Effector memory CD4-positive, alpha-beta T cell (primary cell): ENCODE measurements around the gene ANXA6.

Experiments used
- DNase-seq, 3 donors: peaks; one replicate each; pipeline ENCODE4 v3.0.0-alpha.2; 2020
- H3K27ac ChIP-seq: 2 replicates; pipeline ENCODE4 v1.7.0; 2013; ENCODE audit warnings: mild to moderate bottlenecking, low read length, moderate library complexity; ENCODE audit not compliant: insufficient read depth, poor library complexity, severe bottlenecking
- H3K27me3 ChIP-seq: replicated peaks from 2 replicates; pipeline ENCODE4 v1.7.0; 2013; ENCODE audit warnings: mild to moderate bottlenecking, low read length; ENCODE audit not compliant: insufficient read depth, control insufficient read depth, poor library complexity, severe bottlenecking
- H3K36me3 ChIP-seq: 2 replicates; pipeline ENCODE4 v1.7.0; 2013; ENCODE audit warnings: mild to moderate bottlenecking, low read length, moderate library complexity; ENCODE audit not compliant: control insufficient read depth, insufficient read depth
- H3K4me1 ChIP-seq: 2 replicates; pipeline ENCODE4 v1.7.0; 2013; ENCODE audit warnings: low read length, mild to moderate bottlenecking; ENCODE audit not compliant: control insufficient read depth, insufficient read depth, poor library complexity, severe bottlenecking
- H3K4me3 ChIP-seq: 2 replicates; pipeline ENCODE4 v1.7.0; 2013; ENCODE audit warnings: low read length, low read depth, mild to moderate bottlenecking; ENCODE audit not compliant: insufficient read depth, poor library complexity, severe bottlenecking
- H3K9me3 ChIP-seq: 2 replicates; pipeline ENCODE4 v1.7.0; 2013; ENCODE audit warnings: mild to moderate bottlenecking, low read length, moderate library complexity; ENCODE audit not compliant: control insufficient read depth

ANXA6 gene

DNA sequence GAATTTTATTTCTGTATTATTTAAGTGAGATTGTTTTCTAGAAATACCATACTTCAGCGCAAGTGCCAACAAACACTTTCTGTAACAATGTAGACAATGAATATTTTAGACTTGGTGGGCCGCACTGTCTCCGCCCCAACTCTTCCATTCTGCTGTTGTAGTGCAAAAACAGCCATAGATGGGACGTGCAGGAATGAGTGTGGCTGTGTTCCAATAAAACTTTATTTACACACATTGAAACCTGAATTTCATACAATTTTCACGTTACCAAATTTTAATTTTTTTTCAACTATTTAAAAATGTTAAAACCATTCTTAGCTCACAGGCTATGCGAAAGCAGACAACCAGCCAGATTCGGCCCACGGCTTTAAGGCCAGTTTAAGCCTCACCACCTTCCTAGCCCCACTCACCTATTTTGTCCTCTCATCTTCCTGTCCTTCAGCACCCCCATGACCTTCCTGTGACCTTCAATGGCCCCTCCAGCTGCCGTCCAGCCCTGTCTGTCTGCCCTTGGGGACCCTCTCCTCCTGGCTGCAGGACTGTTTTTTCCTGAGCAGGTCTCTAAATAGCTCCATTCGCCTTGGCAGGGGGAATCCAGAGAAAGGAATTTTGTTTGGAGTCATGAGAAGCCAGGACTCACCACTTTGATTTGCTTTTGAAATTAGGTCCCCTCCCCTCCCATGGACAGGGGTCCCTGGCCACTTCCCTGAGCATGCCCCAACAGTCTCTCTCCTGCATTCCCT lies 11.2 kb upstream of the ANXA6 start:
- Histone ChIP-seq H3K9me3 (no peaks in the 10 kb centered on the region), H3K4me3 (no peak overlapping the region), H3K27me3 (no peaks in the 10 kb centered on the region), H3K4me1 (peaks cover 11% of the 10 kb centered on the region), H3K36me3 (no peaks in the 10 kb centered on the region), H3K27ac (no peak overlapping the region)
- no peak for DNase-seq

DNA sequence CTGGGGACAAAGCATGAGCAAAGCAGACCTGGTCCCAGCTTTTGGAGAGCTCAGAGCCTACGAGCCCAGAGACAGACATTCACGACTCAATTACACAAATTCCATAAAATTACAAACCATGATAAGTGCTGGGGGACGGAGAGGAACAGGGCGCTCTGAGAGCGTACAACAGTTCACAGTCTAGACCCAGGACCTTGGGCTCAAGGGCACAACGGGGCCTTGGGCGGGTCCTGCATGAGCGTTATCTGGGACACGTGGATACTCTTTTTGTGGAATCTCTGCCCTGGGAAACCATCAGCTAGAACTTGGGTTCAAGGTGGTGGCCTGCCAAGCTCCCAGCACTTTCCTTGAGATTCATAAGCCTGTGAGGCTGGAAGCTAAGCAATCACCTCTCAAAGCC lies 9.4 kb upstream of the ANXA6 start:
- H3K9me3 ChIP-seq = no peaks in the 10 kb centered on the region
- no peak overlapping the region for H3K27ac ChIP-seq
- no peaks in the 10 kb centered on the region for H3K36me3 ChIP-seq
- H3K27me3 ChIP-seq = no peaks in the 10 kb centered on the region
- H3K4me3 ChIP-seq = no peak overlapping the region
- no peak for DNase-seq
- peaks cover 11% of the 10 kb centered on the region for H3K4me1 ChIP-seq

DNA sequence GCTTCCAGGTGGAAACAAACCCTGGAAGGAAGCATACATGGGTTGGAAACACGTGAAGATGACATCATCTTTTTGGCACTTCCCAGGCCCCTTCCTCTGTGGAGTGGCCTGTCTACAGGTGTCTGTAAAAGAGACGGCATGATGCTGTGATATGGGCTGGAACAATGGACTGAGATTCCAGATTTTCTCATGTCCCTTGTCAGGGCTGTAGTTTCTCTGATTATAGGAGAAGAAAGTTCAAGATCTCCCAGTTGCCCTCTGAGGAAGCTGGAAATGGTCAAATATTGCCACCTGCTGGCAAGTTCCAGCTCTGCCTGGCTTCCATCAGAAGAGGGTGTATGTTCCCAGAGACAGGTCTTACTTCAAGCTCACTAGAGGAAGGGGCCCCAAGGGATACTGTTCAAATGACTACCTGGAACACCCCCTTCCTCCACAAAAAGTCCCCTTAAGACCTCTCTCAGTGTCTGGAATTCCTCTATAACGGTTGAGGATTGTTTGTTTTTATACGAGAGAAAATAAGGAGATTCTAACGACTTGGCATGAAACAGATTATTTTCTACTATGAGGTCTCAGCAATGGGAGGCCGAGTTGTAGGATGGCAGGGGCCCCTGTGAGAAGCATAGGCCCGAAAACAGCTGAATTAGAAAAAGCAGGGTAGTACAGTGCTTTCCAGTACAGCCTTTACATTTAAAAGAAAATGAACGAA lies 7.3 kb upstream of the ANXA6 start:
- DNase-seq = peak; percentile 59 to 67 (median 62)
- Histone ChIP-seq H3K4me1 (peaks cover 6% of the 10 kb centered on the region), H3K27me3 (no peaks in the 10 kb centered on the region), H3K4me3 (no peak overlapping the region), H3K9me3 (no peaks in the 10 kb centered on the region), H3K27ac (no peak overlapping the region), H3K36me3 (no peaks in the 10 kb centered on the region)

DNA sequence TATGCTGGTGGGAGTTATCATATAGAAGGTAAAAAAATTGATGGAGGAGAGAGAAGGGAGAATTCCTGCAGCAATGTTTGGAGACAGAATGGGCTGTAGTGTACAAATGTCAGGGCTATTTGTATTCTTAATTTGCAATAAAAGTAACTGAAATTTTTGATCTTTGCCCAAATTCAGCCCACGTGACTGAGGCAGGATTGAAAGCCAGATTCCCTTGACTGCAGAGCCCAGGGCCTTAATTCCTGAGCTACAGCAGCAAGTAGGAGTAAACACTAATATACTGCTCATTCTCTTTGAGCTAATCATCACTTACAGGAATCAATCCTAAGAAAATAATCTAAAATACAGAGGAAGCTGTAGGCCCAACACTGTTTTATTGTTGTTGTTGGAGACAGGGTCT lies 5.2 kb upstream of the ANXA6 start:
- H3K27me3 ChIP-seq = no peaks in the 10 kb centered on the region

DNA sequence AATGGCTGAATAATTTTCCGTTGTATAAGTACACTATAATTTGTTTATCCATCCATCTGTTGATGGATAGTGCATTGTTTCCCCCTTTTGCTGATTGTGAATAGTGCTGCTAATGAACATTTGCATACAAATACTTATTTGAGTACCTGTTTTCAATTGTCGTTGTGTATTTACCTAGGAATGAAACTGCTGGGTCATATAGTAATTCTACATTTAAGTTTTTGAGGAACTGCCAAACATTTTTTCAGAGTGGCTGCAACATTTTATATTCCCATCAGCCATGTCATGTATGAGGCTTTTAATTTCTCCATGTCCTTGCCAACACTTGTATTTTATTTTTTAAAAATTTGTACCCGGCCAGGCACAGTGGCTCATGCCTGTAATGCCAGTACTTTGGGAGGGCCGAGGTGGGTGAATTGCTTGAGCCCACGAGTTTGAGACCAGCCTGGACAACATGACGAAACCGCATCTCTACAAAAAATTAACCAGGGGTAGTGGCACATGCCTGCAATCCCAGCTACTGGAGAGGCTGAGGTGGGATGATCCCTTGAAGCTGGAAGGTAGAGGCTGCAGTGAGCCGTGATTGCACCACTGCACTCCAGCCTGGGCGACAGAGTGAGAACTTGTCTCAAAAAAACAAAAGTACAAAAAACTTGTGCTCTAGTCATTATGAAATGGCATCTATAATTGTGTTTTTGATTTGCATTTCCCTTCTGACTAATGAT lies 2.2 kb upstream of the ANXA6 start:
- H3K9me3 ChIP-seq = no peaks in the 10 kb centered on the region
- H3K36me3 ChIP-seq = no peaks in the 10 kb centered on the region
- H3K4me1 ChIP-seq = peaks cover 29% of the 10 kb centered on the region
- DNase-seq = no peak
- H3K27me3 ChIP-seq = no peaks in the 10 kb centered on the region
- H3K4me3 ChIP-seq = no peak overlapping the region
- no peak overlapping the region for H3K27ac ChIP-seq

More for the DNA sequence above, 5.2 kb upstream of the ANXA6 start:
- Histone ChIP-seq H3K4me3 (no peak overlapping the region), H3K9me3 (no peaks in the 10 kb centered on the region), H3K27ac (no peak overlapping the region), H3K36me3 (no peaks in the 10 kb centered on the region), H3K4me1 (peaks cover 15% of the 10 kb centered on the region)
- no peak for DNase-seq

DNA sequence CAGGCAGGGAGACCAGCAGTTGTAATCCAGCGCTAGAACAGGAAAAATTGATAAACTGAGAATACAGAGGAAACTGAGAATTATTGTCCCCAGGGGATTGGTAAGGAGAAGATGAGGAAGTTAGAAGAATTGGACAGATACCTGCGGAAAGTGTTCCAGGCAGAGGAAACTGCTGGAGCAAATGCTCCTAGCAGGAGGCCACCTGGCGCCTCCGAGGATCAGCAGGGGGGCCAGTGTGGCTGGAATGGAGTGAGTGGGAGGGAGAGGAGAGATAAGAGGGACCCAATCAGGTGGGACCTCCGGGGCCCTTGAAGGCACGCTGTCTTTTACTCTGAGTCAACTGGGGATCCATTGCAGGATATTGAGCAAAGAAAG lies 695 bp upstream of the ANXA6 start:
- DNase-seq = no peak
- Histone ChIP-seq H3K27ac (peak overlapping the region; percentile 84), H3K4me3 (peak overlapping the region; percentile 89)

DNA sequence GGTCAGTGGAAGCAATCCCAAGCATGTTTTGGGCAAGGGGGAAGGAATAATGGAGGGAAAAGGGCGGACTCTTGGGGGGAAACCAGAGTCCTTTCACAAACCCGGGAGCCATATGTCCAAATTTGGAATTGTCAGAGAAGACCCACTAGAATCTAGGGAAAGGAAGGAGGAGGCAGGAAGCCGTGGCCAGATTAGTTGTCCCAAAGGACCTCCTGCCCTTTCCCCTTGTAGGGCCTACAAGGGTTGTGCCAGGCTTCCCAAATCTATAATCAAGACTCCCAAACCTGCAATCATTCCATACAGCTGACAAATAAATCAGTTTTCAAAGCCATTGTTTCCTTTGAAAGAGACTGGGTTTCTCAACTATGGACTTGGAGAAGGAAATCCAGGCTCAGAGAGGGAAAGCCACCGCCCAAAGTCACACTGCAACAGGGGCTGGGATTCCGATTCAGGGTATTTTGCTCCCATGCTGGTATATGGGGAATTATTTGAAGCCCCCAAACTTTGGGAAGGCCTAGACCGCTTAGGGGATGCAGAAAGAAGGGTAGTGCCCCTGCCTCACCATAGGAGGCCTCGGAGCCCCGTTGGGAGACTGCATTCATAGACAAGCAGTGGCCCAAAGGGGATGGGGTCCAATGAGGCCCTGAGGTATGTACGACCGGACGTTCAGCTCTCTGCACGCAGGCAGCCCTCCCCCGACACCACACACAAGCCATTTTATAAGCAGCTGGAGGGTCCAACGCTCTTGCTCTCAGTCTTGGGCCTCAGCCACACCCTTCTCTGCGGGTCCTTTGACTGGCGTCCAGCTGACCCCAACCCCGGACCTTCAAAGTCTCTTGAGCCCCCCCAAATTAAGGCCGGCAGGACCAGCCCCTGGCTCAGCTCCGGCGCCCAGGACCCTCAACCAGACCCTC lies 815 bp downstream of the ANXA6 start:
- Histone ChIP-seq H3K4me1 (peaks cover 55% of the 10 kb centered on the region), H3K4me3 (peak overlapping the region; percentile 89), H3K27me3 (no peaks in the 10 kb centered on the region), H3K36me3 (no peaks in the 10 kb centered on the region), H3K27ac (peak overlapping the region; percentile 84), H3K9me3 (no peaks in the 10 kb centered on the region)
- DNase-seq = no peak

More for the DNA sequence above, 695 bp upstream of the ANXA6 start:
- Histone ChIP-seq H3K4me1 (peaks cover 40% of the 10 kb centered on the region), H3K27me3 (no peaks in the 10 kb centered on the region), H3K9me3 (no peaks in the 10 kb centered on the region), H3K36me3 (no peaks in the 10 kb centered on the region)

DNA sequence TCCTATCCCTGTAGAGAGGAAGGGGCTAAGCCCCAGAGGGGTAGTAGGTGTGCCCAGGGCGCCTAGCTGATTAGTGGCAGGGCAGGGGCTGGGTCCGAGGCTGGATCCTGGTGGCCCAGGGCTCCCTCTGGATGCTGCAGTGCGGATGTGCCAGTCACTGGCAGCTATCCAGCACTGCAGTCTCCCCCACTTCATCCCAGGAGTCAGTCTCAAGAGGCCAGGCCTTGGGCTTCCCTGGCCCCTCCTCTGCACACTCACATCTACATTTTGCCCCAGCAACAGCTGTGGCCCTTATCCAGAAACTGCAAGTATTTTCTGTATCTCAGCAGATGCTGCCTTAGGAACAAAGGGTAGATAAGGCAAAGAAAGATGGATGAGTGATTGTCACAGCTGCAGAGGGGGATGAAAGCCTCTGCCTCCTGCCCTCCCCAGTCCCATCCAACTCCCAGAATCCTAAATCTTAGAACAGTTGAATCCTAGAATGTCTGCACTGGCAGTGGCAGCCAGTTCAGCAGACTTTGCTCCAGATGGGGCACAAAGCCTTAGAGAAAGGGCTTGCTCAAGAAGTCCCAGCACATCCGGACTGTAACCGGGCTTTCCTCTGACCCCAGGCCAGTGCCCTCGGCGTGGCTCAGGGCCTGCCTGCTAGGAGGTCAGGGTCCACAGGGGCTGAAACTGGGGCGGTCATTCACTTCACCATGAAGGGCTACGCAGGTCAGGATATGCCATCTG lies 1.6 kb downstream of the ANXA6 start:
- no peaks in the 10 kb centered on the region for H3K9me3 ChIP-seq
- H3K27me3 ChIP-seq = no peaks in the 10 kb centered on the region
- no peak for DNase-seq
- peak overlapping the region; percentile 89 for H3K4me3 ChIP-seq
- peak overlapping the region; percentile 84 for H3K27ac ChIP-seq
- no peaks in the 10 kb centered on the region for H3K36me3 ChIP-seq
- H3K4me1 ChIP-seq = peaks cover 63% of the 10 kb centered on the region
